WTC11 (cell line): Measurements from ENCODE around the gene PAPPA2. TPM values are rescaled to one million over a fixed set of nuclear protein-coding genes. Genes with fewer than 3 reads are reported as not detected.

Experiments
- ATAC-seq: fragments of 200-7000 bp; cut with Tn5 transposase; 2 replicates; pipeline ENCODE4 v1.10.0; 2021; ENCODE audit warnings: mild to moderate bottlenecking, moderate library complexity
- CTCF ChIA-PET: fragments of 300-600 bp; sonication (Branson Sonifier 250); formaldehyde crosslinking; loops from one replicate; lab custom pipeline; 2021; ENCODE audit warnings: antibody characterized with exemption; lab: Charles Lee
- POLR2A ChIA-PET: fragments of 350-600 bp; sonication (Branson Sonifier 250); formaldehyde crosslinking; loops from one replicate; lab custom pipeline; 2021; ENCODE audit warnings: antibody characterized with exemption; lab: Charles Lee
- DNase-seq: peaks from one replicate; pipeline ENCODE4 v3.0.0; 2021; ENCODE audit warnings: low spot score
- H3K27ac Mint-ChIP-seq: 2 replicates; pipeline ENCODE4 v1.8.0; 2021; ENCODE audit warnings: mixed read lengths
- H3K27me3 Mint-ChIP-seq: 2 replicates; pipeline ENCODE4 v1.8.0; 2021; ENCODE audit warnings: low read depth, mild to moderate bottlenecking, moderate library complexity, mixed read lengths
- H3K36me3 Mint-ChIP-seq: 2 replicates; pipeline ENCODE4 v1.8.0; 2021; ENCODE audit warnings: mixed read lengths
- H3K4me1 Mint-ChIP-seq: 2 replicates; pipeline ENCODE4 v1.8.0; 2022; ENCODE audit warnings: mixed read lengths
- H3K4me3 Mint-ChIP-seq: 2 replicates; pipeline ENCODE4 v1.8.0; 2021; ENCODE audit warnings: mild to moderate bottlenecking, moderate library complexity, mixed read lengths
- H3K9me3 Mint-ChIP-seq: 2 replicates; pipeline ENCODE4 v1.8.0; 2021; ENCODE audit warnings: mixed read lengths
- CREB1 ChIP-seq: sonication (generic); formaldehyde crosslinking; IDR thresholded peaks from 2 replicates; pipeline ENCODE4 v1.8.0; 2023; ENCODE audit warnings: mild to moderate bottlenecking, missing genetic modification reagents
- ELF4 ChIP-seq: sonication (generic); formaldehyde crosslinking; IDR thresholded peaks from 2 replicates; pipeline ENCODE4 v1.8.1; 2022; ENCODE audit warnings: low read depth, mild to moderate bottlenecking, moderate library complexity, missing genetic modification reagents
- ETV6 ChIP-seq: sonication (generic); formaldehyde crosslinking; IDR thresholded peaks from 2 replicates; pipeline ENCODE4 v1.8.1; 2022; ENCODE audit warnings: mild to moderate bottlenecking, missing genetic modification reagents
- FOXP1 ChIP-seq: sonication (generic); formaldehyde crosslinking; IDR thresholded peaks from 2 replicates; pipeline ENCODE4 v1.8.0; 2022; ENCODE audit warnings: missing genetic modification reagents, mild to moderate bottlenecking, moderate library complexity, borderline replicate concordance
- GRHL2 ChIP-seq: fragments of 250-450 bp; sonication (Bioruptor Pico); IDR thresholded peaks from 2 replicates; pipeline ENCODE4 v1.8.0; 2022; ENCODE audit warnings: mild to moderate bottlenecking, moderate library complexity; ENCODE audit not compliant: insufficient replicate concordance, severe bottlenecking
- HMGA2 ChIP-seq: fragments of 250-450 bp; sonication (Bioruptor Pico); IDR thresholded peaks from 2 replicates; pipeline ENCODE4 v1.4.0; 2021; ENCODE audit warnings: mild to moderate bottlenecking, moderate library complexity
- IRF2 ChIP-seq: sonication (generic); formaldehyde crosslinking; IDR thresholded peaks from 2 replicates; pipeline ENCODE4 v1.8.0; 2022; ENCODE audit warnings: low read depth, missing genetic modification reagents, borderline replicate concordance
- KAT7 ChIP-seq: sonication (generic); formaldehyde crosslinking; IDR thresholded peaks from 2 replicates; pipeline ENCODE4 v1.8.1; 2023; ENCODE audit warnings: missing genetic modification reagents, mild to moderate bottlenecking, borderline replicate concordance
- NFATC4 ChIP-seq: fragments of 250-450 bp; sonication (Bioruptor Pico); IDR thresholded peaks from 2 replicates; pipeline ENCODE4 v1.9.0; 2021; ENCODE audit warnings: mild to moderate bottlenecking
- NR1H2 ChIP-seq: sonication (generic); formaldehyde crosslinking; IDR thresholded peaks from 2 replicates; pipeline ENCODE4 v1.9.0; 2021; ENCODE audit warnings: mild to moderate bottlenecking, moderate library complexity, missing genetic modification reagents
- NR3C1 ChIP-seq: sonication (generic); formaldehyde crosslinking; conservative IDR thresholded peaks from 2 replicates; pipeline ENCODE4 v1.8.1; 2023; ENCODE audit warnings: low read depth, mild to moderate bottlenecking, missing genetic modification reagents
- PRRX2 ChIP-seq: fragments of 250-450 bp; sonication (Bioruptor Pico); IDR thresholded peaks from 2 replicates; pipeline ENCODE4 v1.8.0; 2021; ENCODE audit warnings: mild to moderate bottlenecking
- RELA ChIP-seq: sonication (generic); formaldehyde crosslinking; IDR thresholded peaks from 2 replicates; pipeline ENCODE4 v1.8.1; 2022; ENCODE audit warnings: missing genetic modification reagents, mild to moderate bottlenecking, borderline replicate concordance
- SMAD3 ChIP-seq: sonication (generic); formaldehyde crosslinking; IDR thresholded peaks from 2 replicates; pipeline ENCODE4 v1.8.0; 2022; ENCODE audit warnings: missing genetic modification reagents, mild to moderate bottlenecking, borderline replicate concordance
- SOX15 ChIP-seq: fragments of 250-450 bp; sonication (Bioruptor Pico); IDR thresholded peaks from 2 replicates; pipeline ENCODE4 v1.9.0; 2021; ENCODE audit warnings: mild to moderate bottlenecking
- SP1 ChIP-seq: sonication (generic); formaldehyde crosslinking; conservative IDR thresholded peaks from 2 replicates; pipeline ENCODE4 v1.8.1; 2022; ENCODE audit warnings: missing genetic modification reagents
- TEAD1 ChIP-seq: sonication (generic); formaldehyde crosslinking; IDR thresholded peaks from 2 replicates; pipeline ENCODE4 v1.8.0; 2022; ENCODE audit warnings: mild to moderate bottlenecking, missing genetic modification reagents
- TEAD4 ChIP-seq: sonication (generic); formaldehyde crosslinking; IDR thresholded peaks from 2 replicates; pipeline ENCODE4 v1.8.0; 2022; ENCODE audit warnings: mild to moderate bottlenecking, missing genetic modification reagents
- ZNF121 ChIP-seq: sonication (generic); formaldehyde crosslinking; IDR thresholded peaks from 2 replicates; pipeline ENCODE4 v1.8.0; 2023; ENCODE audit warnings: missing genetic modification reagents
- ZNF416 ChIP-seq: fragments of 250-450 bp; sonication (Bioruptor Pico); IDR thresholded peaks from 2 replicates; pipeline ENCODE4 v1.9.0; 2021; ENCODE audit warnings: mild to moderate bottlenecking, inconsistent platforms
- total RNA-seq: library from RNA; stranded (reverse); gene quantifications from 3 replicates; pipeline ENCODE4 v1.2.3, GENCODE V29; 2021
- TF ChIP-seq, protein P1 (sequence below): sonication (generic); formaldehyde crosslinking; IDR thresholded peaks from 2 replicates; pipeline ENCODE4 v1.8.1; 2022; ENCODE audit warnings: missing genetic modification reagents, borderline replicate concordance
- TF ChIP-seq, protein P2 (sequence below): sonication (generic); formaldehyde crosslinking; IDR thresholded peaks from 2 replicates; pipeline ENCODE4 v1.8.1; 2023; ENCODE audit warnings: mild to moderate bottlenecking, missing genetic modification reagents, moderate library complexity
- TF ChIP-seq, protein P3 (sequence below): fragments of 250-450 bp; sonication (Bioruptor Pico); IDR thresholded peaks from 2 replicates; pipeline ENCODE4 v1.9.0; 2021; ENCODE audit warnings: moderate library complexity, mild to moderate bottlenecking, inconsistent platforms, borderline replicate concordance
- TF ChIP-seq, protein P4 (sequence below): sonication (generic); formaldehyde crosslinking; IDR thresholded peaks from 2 replicates; pipeline ENCODE4 v1.8.1; 2023; ENCODE audit warnings: mild to moderate bottlenecking, missing genetic modification reagents, moderate library complexity
- TF ChIP-seq, protein P5 (sequence below): fragments of 200-600 bp; IDR thresholded peaks from 2 replicates; pipeline ENCODE4 v1.8.0; 2022; ENCODE audit warnings: antibody characterized with exemption
- TF ChIP-seq, protein P6 (sequence below): sonication (generic); formaldehyde crosslinking; IDR thresholded peaks from 2 replicates; pipeline ENCODE4 v1.8.0; 2022; ENCODE audit warnings: mild to moderate bottlenecking, missing genetic modification reagents
- TF ChIP-seq, protein P7 (sequence below): sonication (generic); formaldehyde crosslinking; IDR thresholded peaks from 2 replicates; pipeline ENCODE4 v1.8.0; 2022; ENCODE audit warnings: mild to moderate bottlenecking, missing genetic modification reagents

Gene PAPPA2
- total RNA-seq, 1 experiment from 2014 or later, result 0.74 TPM

DNA sequence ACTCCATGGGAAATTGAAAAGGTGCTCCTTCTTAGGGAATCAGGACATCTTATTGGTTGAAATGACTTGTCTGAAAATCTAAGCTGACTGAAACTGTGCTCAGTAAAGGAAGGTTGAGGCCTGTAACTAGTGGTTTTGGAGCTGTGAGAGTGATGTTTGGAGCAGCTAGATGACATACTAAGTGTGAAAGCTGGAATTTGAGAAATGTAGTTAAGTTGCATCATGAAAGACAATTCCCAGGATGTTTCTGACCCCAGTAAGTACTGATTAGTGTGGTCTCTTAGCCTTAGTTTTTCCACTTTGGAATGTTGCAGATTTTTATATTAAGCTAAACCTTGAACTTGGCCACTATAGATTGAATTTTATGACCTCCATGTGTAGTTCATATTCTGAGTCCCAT, 154.9 kb downstream of the PAPPA2 start (continued):
- no peak for TF ChIP-seq ZNF416 (CRISPR knock-in tag)

DNA sequence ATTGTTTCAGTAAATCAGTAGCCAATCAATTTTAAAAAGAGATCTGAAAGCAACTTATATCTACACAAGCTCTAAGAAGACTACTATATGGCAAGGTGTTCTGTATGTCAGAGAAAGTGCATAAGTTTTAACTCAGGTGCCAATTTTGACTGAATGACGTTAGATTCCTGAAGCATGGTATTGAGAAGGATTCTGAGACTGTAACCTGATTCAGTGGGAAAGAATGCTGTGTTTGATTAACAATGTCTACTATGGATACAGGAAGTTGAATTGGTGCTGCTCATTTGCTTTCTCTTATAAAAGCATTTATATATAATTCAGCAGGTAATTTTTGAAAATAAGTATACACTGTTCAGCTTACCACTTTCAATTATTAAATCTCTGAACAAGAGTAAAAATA, 156.3 kb downstream of the PAPPA2 start:
- ChIA-PET CTCF (no interaction called here), POLR2A (no interaction called here)
- no peak for TF ChIP-seq GRHL2 (CRISPR knock-in tag)
- no peak for TF ChIP-seq NFATC4 (CRISPR knock-in tag)
- no peak for TF ChIP-seq ZNF121 (CRISPR knock-in tag)
- TF ChIP-seq TEAD1 (CRISPR knock-in tag), result no peak
- TF ChIP-seq CREB1 (CRISPR knock-in tag), result no peak
- TF ChIP-seq, protein P1, sequence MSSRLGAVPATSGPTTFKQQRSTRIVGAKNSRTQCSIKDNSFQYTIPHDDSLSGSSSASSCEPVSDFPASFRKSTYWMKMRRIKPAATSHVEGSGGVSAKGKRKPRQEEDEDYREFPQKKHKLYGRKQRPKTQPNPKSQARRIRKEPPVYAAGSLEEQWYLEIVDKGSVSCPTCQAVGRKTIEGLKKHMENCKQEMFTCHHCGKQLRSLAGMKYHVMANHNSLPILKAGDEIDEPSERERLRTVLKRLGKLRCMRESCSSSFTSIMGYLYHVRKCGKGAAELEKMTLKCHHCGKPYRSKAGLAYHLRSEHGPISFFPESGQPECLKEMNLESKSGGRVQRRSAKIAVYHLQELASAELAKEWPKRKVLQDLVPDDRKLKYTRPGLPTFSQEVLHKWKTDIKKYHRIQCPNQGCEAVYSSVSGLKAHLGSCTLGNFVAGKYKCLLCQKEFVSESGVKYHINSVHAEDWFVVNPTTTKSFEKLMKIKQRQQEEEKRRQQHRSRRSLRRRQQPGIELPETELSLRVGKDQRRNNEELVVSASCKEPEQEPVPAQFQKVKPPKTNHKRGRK, result no peak
- TF ChIP-seq IRF2 (CRISPR knock-in tag), result no peak
- TF ChIP-seq, protein P2, sequence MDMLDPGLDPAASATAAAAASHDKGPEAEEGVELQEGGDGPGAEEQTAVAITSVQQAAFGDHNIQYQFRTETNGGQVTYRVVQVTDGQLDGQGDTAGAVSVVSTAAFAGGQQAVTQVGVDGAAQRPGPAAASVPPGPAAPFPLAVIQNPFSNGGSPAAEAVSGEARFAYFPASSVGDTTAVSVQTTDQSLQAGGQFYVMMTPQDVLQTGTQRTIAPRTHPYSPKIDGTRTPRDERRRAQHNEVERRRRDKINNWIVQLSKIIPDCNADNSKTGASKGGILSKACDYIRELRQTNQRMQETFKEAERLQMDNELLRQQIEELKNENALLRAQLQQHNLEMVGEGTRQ (CRISPR knock-in tag), result no peak
- no peak for TF ChIP-seq ETV6
- TF ChIP-seq HMGA2 (CRISPR knock-in tag), result no peak
- TF ChIP-seq, protein P3, sequence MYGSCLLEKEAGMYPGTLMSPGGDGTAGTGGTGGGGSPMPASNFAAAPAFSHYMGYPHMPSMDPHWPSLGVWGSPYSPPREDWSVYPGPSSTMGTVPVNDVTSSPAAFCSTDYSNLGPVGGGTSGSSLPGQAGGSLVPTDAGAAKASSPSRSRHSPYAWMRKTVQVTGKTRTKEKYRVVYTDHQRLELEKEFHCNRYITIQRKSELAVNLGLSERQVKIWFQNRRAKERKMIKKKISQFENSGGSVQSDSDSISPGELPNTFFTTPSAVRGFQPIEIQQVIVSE, result no peak
- TF ChIP-seq, protein P4, sequence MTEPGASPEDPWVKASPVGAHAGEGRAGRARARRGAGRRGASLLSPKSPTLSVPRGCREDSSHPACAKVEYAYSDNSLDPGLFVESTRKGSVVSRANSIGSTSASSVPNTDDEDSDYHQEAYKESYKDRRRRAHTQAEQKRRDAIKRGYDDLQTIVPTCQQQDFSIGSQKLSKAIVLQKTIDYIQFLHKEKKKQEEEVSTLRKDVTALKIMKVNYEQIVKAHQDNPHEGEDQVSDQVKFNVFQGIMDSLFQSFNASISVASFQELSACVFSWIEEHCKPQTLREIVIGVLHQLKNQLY, result no peak
- no peak for TF ChIP-seq NR1H2 (CRISPR knock-in tag)
- TF ChIP-seq, protein P5, sequence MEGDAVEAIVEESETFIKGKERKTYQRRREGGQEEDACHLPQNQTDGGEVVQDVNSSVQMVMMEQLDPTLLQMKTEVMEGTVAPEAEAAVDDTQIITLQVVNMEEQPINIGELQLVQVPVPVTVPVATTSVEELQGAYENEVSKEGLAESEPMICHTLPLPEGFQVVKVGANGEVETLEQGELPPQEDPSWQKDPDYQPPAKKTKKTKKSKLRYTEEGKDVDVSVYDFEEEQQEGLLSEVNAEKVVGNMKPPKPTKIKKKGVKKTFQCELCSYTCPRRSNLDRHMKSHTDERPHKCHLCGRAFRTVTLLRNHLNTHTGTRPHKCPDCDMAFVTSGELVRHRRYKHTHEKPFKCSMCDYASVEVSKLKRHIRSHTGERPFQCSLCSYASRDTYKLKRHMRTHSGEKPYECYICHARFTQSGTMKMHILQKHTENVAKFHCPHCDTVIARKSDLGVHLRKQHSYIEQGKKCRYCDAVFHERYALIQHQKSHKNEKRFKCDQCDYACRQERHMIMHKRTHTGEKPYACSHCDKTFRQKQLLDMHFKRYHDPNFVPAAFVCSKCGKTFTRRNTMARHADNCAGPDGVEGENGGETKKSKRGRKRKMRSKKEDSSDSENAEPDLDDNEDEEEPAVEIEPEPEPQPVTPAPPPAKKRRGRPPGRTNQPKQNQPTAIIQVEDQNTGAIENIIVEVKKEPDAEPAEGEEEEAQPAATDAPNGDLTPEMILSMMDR, result no peak
- no peak for TF ChIP-seq KAT7 (CRISPR knock-in tag)
- TF ChIP-seq RELA, result no peak
- DNase-seq, result no peak
- Mint-ChIP-seq H3K27me3 (no peaks in the 10 kb centered on the region), H3K9me3 (peaks cover 10% of the 10 kb centered on the region), H3K36me3 (no peaks in the 10 kb centered on the region), H3K4me3 (no peak overlapping the region), H3K27ac (no peak overlapping the region), H3K4me1 (no peaks in the 10 kb centered on the region)
- no peak for ATAC-seq

DNA sequence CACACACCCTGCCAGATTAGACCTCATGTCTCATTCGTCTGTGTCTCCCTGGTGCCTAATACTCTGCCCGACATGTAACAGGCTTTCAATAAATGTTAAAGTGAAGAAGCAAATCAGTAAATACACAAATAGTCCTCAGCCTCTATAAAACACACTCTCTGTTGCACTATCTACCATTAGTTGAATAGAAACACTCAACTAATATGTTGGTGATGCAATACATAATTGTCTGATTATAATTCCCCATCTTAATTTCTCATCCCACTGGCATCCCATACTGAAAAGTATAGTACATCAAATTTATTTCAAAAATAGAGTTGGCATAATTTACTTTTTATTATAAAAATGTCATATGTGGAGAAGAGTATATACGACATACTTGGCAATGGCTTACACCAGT, 162.4 kb downstream of the PAPPA2 start:
- Mint-ChIP-seq H3K4me1 (no peaks in the 10 kb centered on the region), H3K27me3 (no peaks in the 10 kb centered on the region), H3K36me3 (no peaks in the 10 kb centered on the region), H3K4me3 (no peak overlapping the region), H3K9me3 (peaks cover 4% of the 10 kb centered on the region; the same call in 1 of the 2 replicates), H3K27ac (no peak overlapping the region)
- POLR2A ChIA-PET, result no interaction called here
- DNase-seq (no peak), ATAC-seq (no peak)
- CTCF ChIA-PET, result no interaction called here
- TF ChIP-seq PRRX2 (CRISPR knock-in tag), result no peak
- TF ChIP-seq, protein P6, sequence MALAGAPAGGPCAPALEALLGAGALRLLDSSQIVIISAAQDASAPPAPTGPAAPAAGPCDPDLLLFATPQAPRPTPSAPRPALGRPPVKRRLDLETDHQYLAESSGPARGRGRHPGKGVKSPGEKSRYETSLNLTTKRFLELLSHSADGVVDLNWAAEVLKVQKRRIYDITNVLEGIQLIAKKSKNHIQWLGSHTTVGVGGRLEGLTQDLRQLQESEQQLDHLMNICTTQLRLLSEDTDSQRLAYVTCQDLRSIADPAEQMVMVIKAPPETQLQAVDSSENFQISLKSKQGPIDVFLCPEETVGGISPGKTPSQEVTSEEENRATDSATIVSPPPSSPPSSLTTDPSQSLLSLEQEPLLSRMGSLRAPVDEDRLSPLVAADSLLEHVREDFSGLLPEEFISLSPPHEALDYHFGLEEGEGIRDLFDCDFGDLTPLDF (CRISPR knock-in tag), result no peak
- no peak for TF ChIP-seq SOX15 (CRISPR knock-in tag)
- TF ChIP-seq, protein P7, sequence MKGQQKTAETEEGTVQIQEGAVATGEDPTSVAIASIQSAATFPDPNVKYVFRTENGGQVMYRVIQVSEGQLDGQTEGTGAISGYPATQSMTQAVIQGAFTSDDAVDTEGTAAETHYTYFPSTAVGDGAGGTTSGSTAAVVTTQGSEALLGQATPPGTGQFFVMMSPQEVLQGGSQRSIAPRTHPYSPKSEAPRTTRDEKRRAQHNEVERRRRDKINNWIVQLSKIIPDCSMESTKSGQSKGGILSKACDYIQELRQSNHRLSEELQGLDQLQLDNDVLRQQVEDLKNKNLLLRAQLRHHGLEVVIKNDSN (CRISPR knock-in tag), result no peak
- no peak for TF ChIP-seq NR3C1
- TF ChIP-seq SP1 (CRISPR knock-in tag), result no peak
- no peak for TF ChIP-seq FOXP1 (CRISPR knock-in tag)
- TF ChIP-seq, protein P3, result no peak
- no peak for TF ChIP-seq TEAD4 (CRISPR knock-in tag)
- no peak for TF ChIP-seq ELF4 (CRISPR knock-in tag)
- TF ChIP-seq SMAD3 (CRISPR knock-in tag), result no peak
